ENCODE results near the gene PELO.
"Not testable (repeated sequence)": the region's sequence is repeated elsewhere in the genome, so short reads cannot be mapped to it uniquely, and the experiment has no call there.

Gene PELO

GRCh38 chr5:52787600-52788504 is at the start of gene PELO, which contains the start of gene ITGA1:
Gene PELO (plus strand): TSS chr5:52787916. CDS start chr5:52800395, 12,479 bp downstream.
Gene ITGA1 (plus strand): TSS chr5:52787916. CDS start chr5:52788354, 438 bp downstream.
- DNase-seq: peak; percentile 62

- DNase-seq: no peak
Measured at GRCh38 chr5:52738095-52738506, 49.6 kb upstream of the PELO start.

GRCh38 chr5:52740007-52740406 is 47.7 kb upstream of the PELO start:
- DNase-seq: no peak

- DNase-seq: no peak
Measured at GRCh38 chr5:52743012-52743411, 44.7 kb upstream of the PELO start.

- DNase-seq: no peak
Measured at GRCh38 chr5:52743529-52743928, 44.2 kb upstream of the PELO start.

GRCh38 chr5:52743970-52744369 is 43.7 kb upstream of the PELO start:
- DNase-seq: no peak

- DNase-seq: not testable (repeated sequence)
Measured at GRCh38 chr5:52744867-52745458, 42.8 kb upstream of the PELO start.

GRCh38 chr5:52746539-52746938 is 41.2 kb upstream of the PELO start:
- DNase-seq: no peak

- no peak for DNase-seq
Measured at GRCh38 chr5:52748590-52748989, 39.1 kb upstream of the PELO start.

- DNase-seq: no peak
Measured at GRCh38 chr5:52749666-52750065, 38.0 kb upstream of the PELO start.

GRCh38 chr5:52751137-52751536 is 36.6 kb upstream of the PELO start:
- DNase-seq: no peak

GRCh38 chr5:52754051-52754450 is 33.7 kb upstream of the PELO start:
- no peak for DNase-seq

GRCh38 chr5:52757527-52757926 is 30.2 kb upstream of the PELO start:
- DNase-seq: no peak

- DNase-seq: no peak
Measured at GRCh38 chr5:52758014-52758413, 29.7 kb upstream of the PELO start.

GRCh38 chr5:52759331-52759730 is 28.4 kb upstream of the PELO start:
- no peak for DNase-seq

GRCh38 chr5:52760695-52761366 is 26.9 kb upstream of the PELO start:
- no peak for DNase-seq

GRCh38 chr5:52767217-52767743 is 20.4 kb upstream of the PELO start:
- DNase-seq: no peak

- no peak for DNase-seq
Measured at GRCh38 chr5:52767766-52768480, 19.8 kb upstream of the PELO start.

- DNase-seq: no peak
Measured at GRCh38 chr5:52769061-52769460, 18.7 kb upstream of the PELO start.

- DNase-seq: no peak
Measured at GRCh38 chr5:52770287-52770939, 17.3 kb upstream of the PELO start.

- DNase-seq: no peak
Measured at GRCh38 chr5:52771343-52772039, 16.2 kb upstream of the PELO start.

- no peak for DNase-seq
Measured at GRCh38 chr5:52772668-52773067, 15.0 kb upstream of the PELO start.
